ENCODE measurements around the gene PGM1. TPM values are rescaled to one million over a fixed set of nuclear protein-coding genes. Genes with fewer than 3 reads are reported as not detected.

The PGM1 gene
- total RNA-seq, 1 experiment from 2014 or later = 111 TPM

- H3K9me3 Mint-ChIP-seq = no peaks in the 10 kb centered on the region
- CTCF ChIA-PET = no interaction called here
- ATAC-seq (no peak), DNase-seq (ENCODE audit: low spot score) (no peak)
- no peak overlapping the region for H3K27ac Mint-ChIP-seq
- H3K4me1 Mint-ChIP-seq = peaks cover 5% of the 10 kb centered on the region; the same call in 1 of the 2 replicates
- TF ChIP-seq SMAD4 (CRISPR knock-in tag; IDR thresholded peaks at IDR 0.05) (no peak), GRHL2 (CRISPR knock-in tag; IDR thresholded peaks at IDR 0.05; ENCODE audit: insufficient replicate concordance, severe bottlenecking) (no peak), EMX1 (CRISPR knock-in tag; IDR thresholded peaks at IDR 0.05) (no peak), PREB (CRISPR knock-in tag; IDR thresholded peaks at IDR 0.05; ENCODE audit: borderline replicate concordance) (no peak), NFE2L1 (CRISPR knock-in tag; IDR thresholded peaks at IDR 0.05) (no peak), CREM (CRISPR knock-in tag; IDR thresholded peaks at IDR 0.05) (no peak), ZSCAN18 (CRISPR knock-in tag; IDR thresholded peaks at IDR 0.05) (no peak), RELA (CRISPR knock-in tag; IDR thresholded peaks at IDR 0.05; ENCODE audit: borderline replicate concordance) (no peak), ERG (CRISPR knock-in tag; IDR thresholded peaks at IDR 0.05) (no peak), ESRRA (CRISPR knock-in tag; IDR thresholded peaks at IDR 0.05; ENCODE audit: borderline replicate concordance) (no peak), NFATC4 (CRISPR knock-in tag; IDR thresholded peaks at IDR 0.05) (no peak), TP53 (CRISPR knock-in tag; IDR thresholded peaks at IDR 0.05) (no peak), NR1H2 (CRISPR knock-in tag; IDR thresholded peaks at IDR 0.05) (no peak), ZNF423 (CRISPR knock-in tag; IDR thresholded peaks at IDR 0.05) (no peak), RORB (CRISPR knock-in tag; IDR thresholded peaks at IDR 0.05) (no peak), ZNF232 (CRISPR knock-in tag; IDR thresholded peaks at IDR 0.05) (no peak), E2F1 (CRISPR knock-in tag; IDR thresholded peaks at IDR 0.05) (no peak), TEAD1 (CRISPR knock-in tag; IDR thresholded peaks at IDR 0.05) (no peak), FOXP4 (CRISPR knock-in tag; IDR thresholded peaks at IDR 0.05) (no peak)
- H3K4me3 Mint-ChIP-seq = no peak overlapping the region
- peaks cover 59% of the 10 kb centered on the region for H3K36me3 Mint-ChIP-seq
- POLR2A ChIA-PET = no interaction called here
- no peaks in the 10 kb centered on the region for H3K27me3 Mint-ChIP-seq (ENCODE audit: low read depth)
Measured at GRCh38 chr1:63653976-63654375, 60.8 kb downstream of the PGM1 start.

- no peak for ATAC-seq
- ChIA-PET CTCF (no interaction called here), POLR2A (no interaction called here)
- Mint-ChIP-seq H3K9me3 (peaks cover 5% of the 10 kb centered on the region; the same call in 1 of the 2 replicates), H3K27me3 (ENCODE audit: low read depth) (no peaks in the 10 kb centered on the region), H3K36me3 (peaks cover 45% of the 10 kb centered on the region), H3K4me3 (no peak overlapping the region), H3K4me1 (peaks cover 29% of the 10 kb centered on the region), H3K27ac (0 out of 2 replicates have a peak overlapping the region, but pooled peaks have one; percentile 16)
- no peak for DNase-seq (ENCODE audit: low spot score)
- TF ChIP-seq USF2 (CRISPR knock-in tag; IDR thresholded peaks at IDR 0.05) (no peak), ESRRA (CRISPR knock-in tag; IDR thresholded peaks at IDR 0.05; ENCODE audit: borderline replicate concordance) (no peak), CREM (CRISPR knock-in tag; IDR thresholded peaks at IDR 0.05) (no peak), CBFB (CRISPR knock-in tag; IDR thresholded peaks at IDR 0.05; ENCODE audit: low read depth) (no peak), SOX15 (CRISPR knock-in tag; IDR thresholded peaks at IDR 0.05) (no peak), ZNF219 (CRISPR knock-in tag; IDR thresholded peaks at IDR 0.05; ENCODE audit: borderline replicate concordance) (no peak), E2F4 (CRISPR knock-in tag; IDR thresholded peaks at IDR 0.05; ENCODE audit: borderline replicate concordance, low read depth) (no peak), ZMAT4 (CRISPR knock-in tag; IDR thresholded peaks at IDR 0.05) (no peak), JUN (CRISPR knock-in tag; IDR thresholded peaks at IDR 0.05) (no peak), TEAD4 (CRISPR knock-in tag; IDR thresholded peaks at IDR 0.05) (no peak), FOXJ3 (CRISPR knock-in tag; IDR thresholded peaks at IDR 0.05; ENCODE audit: borderline replicate concordance) (no peak)
Measured at GRCh38 chr1:63659448-63659847, 66.2 kb downstream of the PGM1 start.

All from WTC11 (cell line).